GM19463 (cell line): Measurements from ENCODE around the gene FLYWCH1.

ENCODE experiments used
- ATAC-seq: cut with Tn5 transposase; IDR thresholded peaks from one replicate; pipeline ENCODE4 v1.9.1; 2021; ENCODE audit warnings: mild to moderate bottlenecking, moderate library complexity; ENCODE audit not compliant: unreplicated experiment

FLYWCH1 gene

GRCh38 chr16:2949705-2950352 lies 38.1 kb downstream of the FLYWCH1 start:
- no peak for ATAC-seq

- no peak for ATAC-seq
Measured at GRCh38 chr16:2950353-2950724, 38.6 kb downstream of the FLYWCH1 start.

- ATAC-seq: no peak
Measured at GRCh38 chr16:2950773-2951172, 39.0 kb downstream of the FLYWCH1 start.

- no peak for ATAC-seq
Measured at GRCh38 chr16:2952679-2953078, 40.9 kb downstream of the FLYWCH1 start.

- no peak for ATAC-seq
Measured at GRCh38 chr16:2953706-2954627, 42.2 kb downstream of the FLYWCH1 start.

GRCh38 chr16:2954656-2955381 lies 43.1 kb downstream of the FLYWCH1 start:
- no peak for ATAC-seq

- no peak for ATAC-seq
Measured at GRCh38 chr16:2955438-2955778, 43.7 kb downstream of the FLYWCH1 start.

GRCh38 chr16:2955779-2956578 lies 44.2 kb downstream of the FLYWCH1 start:
- ATAC-seq: no peak

GRCh38 chr16:2956579-2956956 lies 44.8 kb downstream of the FLYWCH1 start:
- ATAC-seq: no peak

- no peak for ATAC-seq
Measured at GRCh38 chr16:2959206-2959605, 47.5 kb downstream of the FLYWCH1 start.

- ATAC-seq: no peak
Measured at GRCh38 chr16:2960183-2961010, 48.7 kb downstream of the FLYWCH1 start.

GRCh38 chr16:2962334-2963073 lies 50.8 kb downstream of the FLYWCH1 start:
- no peak for ATAC-seq

GRCh38 chr16:2963074-2963722 lies 51.5 kb downstream of the FLYWCH1 start:
- ATAC-seq: no peak

- ATAC-seq: no peak
Measured at GRCh38 chr16:2963723-2964474, 52.2 kb downstream of the FLYWCH1 start, which contains the start of gene KREMEN2. TSS of gene KREMEN2 (plus strand) at chr16:2964275. CDS start at chr16:2964521, 246 bp downstream.

GRCh38 chr16:2964475-2965336 lies 53.0 kb downstream of the FLYWCH1 start:
- no peak for ATAC-seq

- ATAC-seq: no peak
Measured at GRCh38 chr16:2966043-2966807, 54.5 kb downstream of the FLYWCH1 start.
